Upper lobe of left lung (tissue), 4 donors: ENCODE measurements around the gene PAX5.

Experiments used
- CTCF ChIP-seq, 6 experiments: fragments of 450-650 bp in 4 of 6; fragments of 200-600 bp in 2 of 6; sonication (generic) in 2 of 6; IDR thresholded peaks; one replicate each; pipeline ENCODE4 v1.5.1; 2016 to 2019; ENCODE audit warnings: antibody characterized with exemption in 6 of 6
- EP300 ChIP-seq, 4 donors: sonication (generic); formaldehyde crosslinking; IDR thresholded peaks; one replicate each; pipeline ENCODE4 v1.5.1; 2017; ENCODE audit warnings: antibody characterized with exemption in 4 of 4, control low read depth in 2 of 4

DNA sequence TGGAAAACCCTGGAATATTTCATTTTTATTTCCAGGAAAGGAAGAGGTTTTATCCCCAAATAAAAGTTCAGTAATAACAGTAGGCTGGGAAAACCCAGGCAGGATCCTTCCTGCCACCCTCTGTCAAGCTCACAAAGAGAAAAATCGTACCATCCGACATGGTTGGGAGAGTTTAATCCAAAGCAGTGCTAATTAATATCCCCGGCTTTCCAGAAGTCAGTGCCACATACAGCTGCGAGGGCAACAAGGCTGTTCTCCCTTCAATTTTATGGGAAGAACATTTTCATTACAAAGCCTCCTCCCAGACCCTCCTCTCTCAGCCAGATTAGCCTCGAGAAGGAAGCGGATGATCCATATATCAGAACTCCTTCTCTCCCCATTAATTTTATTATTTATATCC is 95.5 kb downstream of the PAX5 start:
- TF ChIP-seq EP300 (IDR thresholded peaks at IDR 0.05), result no peak
- no peak for TF ChIP-seq CTCF (IDR thresholded peaks at IDR 0.05)
